PC-9 (cell line): ENCODE results near the gene EVL. TPM values are rescaled to one million over a fixed set of nuclear protein-coding genes. Genes with fewer than 3 reads are reported as not detected.
"Not testable (repeated sequence)": the region's sequence is repeated elsewhere in the genome, so short reads cannot be mapped to it uniquely, and the experiment has no call there.

Experiments used
- BruUV-seq: library from RNA; stranded (reverse); fragments of 400-500 nt; replicated peaks from 2 replicates; lab custom pipeline; 2021; lab: Mats Ljungman, UMichigan
- CTCF ChIA-PET: fragments of 300-600 bp; sonication (Branson Sonifier 250); formaldehyde crosslinking; loops from one replicate; lab custom pipeline; 2022; ENCODE audit warnings: antibody characterized with exemption; lab: Charles Lee
- POLR2A ChIA-PET: fragments of 300-600 bp; sonication (Branson Sonifier 250); formaldehyde crosslinking; loops from one replicate; lab custom pipeline; 2022; ENCODE audit warnings: antibody characterized with exemption; ENCODE audit not compliant: unreplicated experiment; lab: Charles Lee
- DNase-seq, 2 experiments: peaks; one replicate each; pipeline versions ENCODE4 v3.0.0 to v3.0.0-alpha.2; 2015 to 2022; ENCODE audit warnings: mixed read lengths in 1 of 2
- H2AFZ ChIP-seq: fragments of 200-600 bp; sonication (generic); 2 replicates; pipeline ENCODE4 v1.8.1; 2017; ENCODE audit warnings: antibody characterized with exemption
- H3F3A ChIP-seq: fragments of 200-600 bp; sonication (generic); 2 replicates; pipeline ENCODE4 v1.8.1; 2017; ENCODE audit warnings: antibody characterized with exemption, mild to moderate bottlenecking, low read depth; ENCODE audit not compliant: insufficient read depth
- H3K27ac ChIP-seq: fragments of 200-600 bp; sonication (generic); 2 replicates; pipeline ENCODE4 v1.6.1; 2016; ENCODE audit warnings: mixed run types
- H3K27me3 ChIP-seq: fragments of 200-600 bp; sonication (generic); 2 replicates; pipeline ENCODE4 v1.6.1; 2016; ENCODE audit warnings: low read depth, mixed run types; ENCODE audit not compliant: insufficient read depth
- H3K36me3 ChIP-seq: fragments of 200-600 bp; sonication (generic); 2 replicates; pipeline ENCODE4 v1.6.1; 2016; ENCODE audit warnings: low read depth, mixed run types
- H3K4me1 ChIP-seq: fragments of 200-600 bp; sonication (generic); replicated peaks from 2 replicates; pipeline ENCODE4 v1.6.1; 2016; ENCODE audit warnings: mixed run types; ENCODE audit not compliant: insufficient read depth
- H3K4me2 ChIP-seq: fragments of 200-600 bp; sonication (generic); 2 replicates; pipeline ENCODE4 v1.6.1; 2017; ENCODE audit warnings: mixed run types
- H3K4me3 ChIP-seq: fragments of 200-600 bp; sonication (generic); 2 replicates; pipeline ENCODE4 v1.6.1; 2016; ENCODE audit warnings: mixed run types
- H3K79me2 ChIP-seq: fragments of 200-600 bp; sonication (generic); 2 replicates; pipeline ENCODE4 v1.6.1; 2017; ENCODE audit warnings: low read depth, mixed run types
- H3K9me2 ChIP-seq: fragments of 200-600 bp; sonication (generic); 2 replicates; pipeline ENCODE4 v1.8.1; 2017; ENCODE audit warnings: mild to moderate bottlenecking; ENCODE audit not compliant: insufficient read depth
- H3K9me3 ChIP-seq: fragments of 200-600 bp; sonication (generic); 2 replicates; pipeline ENCODE4 v1.8.1; 2016; ENCODE audit warnings: low read depth; ENCODE audit not compliant: insufficient read depth
- H4K20me1 ChIP-seq: fragments of 200-600 bp; sonication (generic); 2 replicates; pipeline ENCODE4 v1.8.1; 2017; ENCODE audit not compliant: insufficient read depth
- EZH2 ChIP-seq: fragments of 200-600 bp; sonication (generic); IDR thresholded peaks from 2 replicates; pipeline ENCODE4 v1.8.0; 2017; ENCODE audit warnings: antibody characterized with exemption, low read depth
- intact Hi-C: fragments of 100-400 bp; cut with micrococcal nuclease; formaldehyde crosslinking; loops from one replicate; pipeline ENCODE4 v1.10.0; 2022; ENCODE audit not compliant: unreplicated experiment
- total RNA-seq: library from RNA; stranded (reverse); gene quantifications from 2 replicates; pipeline ENCODE4 v1.2.3, GENCODE V29; 2021
- TF ChIP-seq, protein P1 (sequence below): fragments of 200-600 bp; sonication (generic); conservative IDR thresholded peaks from 2 replicates; pipeline ENCODE4 v1.6.1; 2017; ENCODE audit warnings: mixed run types, antibody characterized with exemption, mild to moderate bottlenecking, moderate library complexity

The EVL gene
- total RNA-seq, 1 experiment from 2014 or later = 5.9 TPM

- Histone ChIP-seq H3K4me2 (no peak overlapping the region), H2AFZ (no peak overlapping the region), H3K4me1 (peaks cover 9% of the 10 kb centered on the region), H3K9me3 (no peaks in the 10 kb centered on the region), H3K4me3 (no peak overlapping the region), H3K27me3 (no peaks in the 10 kb centered on the region), H4K20me1 (no peaks in the 10 kb centered on the region), H3K36me3 (no peaks in the 10 kb centered on the region), H3K79me2 (no peaks in the 10 kb centered on the region), H3K9me2 (no peaks in the 10 kb centered on the region), H3K27ac (no peak overlapping the region), H3F3A (no peaks in the 10 kb centered on the region)
- TF ChIP-seq, protein P1, sequence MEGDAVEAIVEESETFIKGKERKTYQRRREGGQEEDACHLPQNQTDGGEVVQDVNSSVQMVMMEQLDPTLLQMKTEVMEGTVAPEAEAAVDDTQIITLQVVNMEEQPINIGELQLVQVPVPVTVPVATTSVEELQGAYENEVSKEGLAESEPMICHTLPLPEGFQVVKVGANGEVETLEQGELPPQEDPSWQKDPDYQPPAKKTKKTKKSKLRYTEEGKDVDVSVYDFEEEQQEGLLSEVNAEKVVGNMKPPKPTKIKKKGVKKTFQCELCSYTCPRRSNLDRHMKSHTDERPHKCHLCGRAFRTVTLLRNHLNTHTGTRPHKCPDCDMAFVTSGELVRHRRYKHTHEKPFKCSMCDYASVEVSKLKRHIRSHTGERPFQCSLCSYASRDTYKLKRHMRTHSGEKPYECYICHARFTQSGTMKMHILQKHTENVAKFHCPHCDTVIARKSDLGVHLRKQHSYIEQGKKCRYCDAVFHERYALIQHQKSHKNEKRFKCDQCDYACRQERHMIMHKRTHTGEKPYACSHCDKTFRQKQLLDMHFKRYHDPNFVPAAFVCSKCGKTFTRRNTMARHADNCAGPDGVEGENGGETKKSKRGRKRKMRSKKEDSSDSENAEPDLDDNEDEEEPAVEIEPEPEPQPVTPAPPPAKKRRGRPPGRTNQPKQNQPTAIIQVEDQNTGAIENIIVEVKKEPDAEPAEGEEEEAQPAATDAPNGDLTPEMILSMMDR = peak; percentile 80
- TF ChIP-seq EZH2 = no peak
- CTCF ChIA-PET = no interaction called here
- intact Hi-C loops = loop anchor here (2.0 kb wide), 1 partner anchor 172 kb away; no protein-coding TSS in a partner anchor
- no TSS peak for BruUV-seq
- DNase-seq = peak; percentile 12 to 45
- POLR2A ChIA-PET = interaction anchor here (0.6 kb wide), 1 partner anchor 420 kb away, joined by 8 read pairs; no protein-coding TSS in a partner anchor
Measured at GRCh38 chr14:100155049-100155621, 89.9 kb downstream of the EVL start.

DNA sequence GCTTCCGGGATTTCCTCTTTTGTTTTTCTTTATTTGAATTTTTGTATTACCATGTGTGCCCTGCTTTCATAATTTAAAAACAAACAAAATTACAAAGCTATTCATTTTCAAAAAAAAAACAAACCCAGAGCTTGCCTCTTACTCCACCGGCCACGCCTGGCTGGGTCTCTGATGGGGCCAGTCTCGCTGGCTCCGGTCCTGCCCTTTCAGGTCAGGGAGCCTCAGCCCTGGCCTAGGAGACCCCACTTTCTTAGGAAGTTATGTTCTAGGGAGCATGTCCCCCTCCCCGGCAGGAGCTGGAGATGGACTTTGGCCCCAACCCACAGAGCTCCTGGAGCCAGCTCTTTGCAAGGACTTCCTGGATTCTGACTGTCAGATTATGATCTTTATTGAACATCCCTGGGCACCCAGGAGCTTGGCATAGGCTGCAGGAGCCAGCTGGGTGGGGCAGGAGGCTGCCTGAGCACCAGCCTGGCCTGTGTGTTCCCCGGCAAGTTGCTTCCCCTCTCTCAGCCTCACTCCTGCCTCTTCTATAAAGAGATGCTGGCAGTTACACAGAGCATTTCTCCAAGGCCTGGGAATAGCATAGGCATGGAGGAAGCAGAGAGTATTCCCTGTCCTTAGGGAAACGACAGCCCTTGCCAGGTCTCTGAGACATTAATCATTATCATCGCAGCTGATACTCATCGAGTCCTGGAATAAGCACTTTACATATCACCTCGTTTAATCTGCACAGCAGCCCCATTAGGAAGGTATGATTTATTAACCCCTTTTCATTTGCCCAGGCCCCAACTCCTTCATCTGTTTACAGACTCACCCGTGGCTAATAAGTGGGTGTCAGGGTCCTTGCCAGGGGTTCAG is 90.8 kb downstream of the EVL start:
- no peak for DNase-seq
- no peaks in the 10 kb centered on the region for H3K9me3 ChIP-seq
- H3K79me2 ChIP-seq = no peaks in the 10 kb centered on the region
- H4K20me1 ChIP-seq = no peaks in the 10 kb centered on the region
- no peak overlapping the region for H2AFZ ChIP-seq
- no peaks in the 10 kb centered on the region for H3K36me3 ChIP-seq
- H3K4me2 ChIP-seq = no peak overlapping the region
- no TSS peak for BruUV-seq
- no peak overlapping the region for H3K4me3 ChIP-seq
- intact Hi-C loops = loop anchor here (2.0 kb wide), 1 partner anchor 173 kb away; no protein-coding TSS in a partner anchor
- POLR2A ChIA-PET = interaction anchor here (0.6 kb wide), 1 partner anchor 421 kb away, joined by 8 read pairs; no protein-coding TSS in a partner anchor
- H3K27ac ChIP-seq = no peak overlapping the region
- peaks cover 3% of the 10 kb centered on the region for H3K4me1 ChIP-seq
- CTCF ChIA-PET = no interaction called here
- TF ChIP-seq EZH2 = no peak
- TF ChIP-seq, protein P1 = no peak
- no peaks in the 10 kb centered on the region for H3K9me2 ChIP-seq
- no peaks in the 10 kb centered on the region for H3K27me3 ChIP-seq
- H3F3A ChIP-seq = no peaks in the 10 kb centered on the region

DNA sequence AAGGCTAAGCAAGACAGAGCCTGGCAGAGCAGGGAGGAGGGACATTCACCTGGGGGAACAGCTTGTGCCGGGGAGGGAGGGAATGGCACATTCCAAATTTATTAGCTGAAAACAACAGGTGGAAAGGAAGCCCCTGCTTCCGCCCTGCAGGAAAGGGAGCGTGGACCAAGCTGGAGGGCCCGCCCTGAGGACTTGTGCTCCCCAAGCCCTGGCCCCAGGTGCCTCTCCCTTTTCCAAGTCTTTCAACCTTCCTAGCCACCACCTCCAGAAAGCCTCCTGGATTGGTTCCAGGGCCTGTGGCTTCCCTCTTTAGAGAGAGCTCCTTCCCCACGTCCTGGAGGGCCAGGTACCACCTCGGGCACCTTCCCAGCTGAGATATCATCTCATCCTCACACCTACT is 91.6 kb downstream of the EVL start:
- ChIA-PET POLR2A (no interaction called here), CTCF (no interaction called here)
- H3K27me3 ChIP-seq = no peaks in the 10 kb centered on the region
- H3K79me2 ChIP-seq = no peaks in the 10 kb centered on the region
- H2AFZ ChIP-seq = no peak overlapping the region
- H3K4me3 ChIP-seq = no peak overlapping the region
- no peaks in the 10 kb centered on the region for H3K4me1 ChIP-seq
- no peak overlapping the region for H3K4me2 ChIP-seq
- no TSS peak for BruUV-seq
- no peaks in the 10 kb centered on the region for H3K9me3 ChIP-seq
- no peaks in the 10 kb centered on the region for H3F3A ChIP-seq
- DNase-seq = no peak
- H3K36me3 ChIP-seq = no peaks in the 10 kb centered on the region
- no peak for TF ChIP-seq EZH2
- TF ChIP-seq, protein P1 = no peak
- H3K9me2 ChIP-seq = no peaks in the 10 kb centered on the region
- no peak overlapping the region for H3K27ac ChIP-seq
- no peaks in the 10 kb centered on the region for H4K20me1 ChIP-seq
- intact Hi-C loops = no loop called here

GRCh38 chr14:100157548-100158232 is 92.5 kb downstream of the EVL start:
- CTCF ChIA-PET, DNase-seq, H3K9me3 ChIP-seq, H3K4me1 ChIP-seq, H3K4me2 ChIP-seq, H3K36me3 ChIP-seq, H3K79me2 ChIP-seq, intact Hi-C loops, H4K20me1 ChIP-seq, H2AFZ ChIP-seq, POLR2A ChIA-PET, H3K27me3 ChIP-seq, BruUV-seq, H3K27ac ChIP-seq, H3K9me2 ChIP-seq, H3K4me3 ChIP-seq, H3F3A ChIP-seq: not testable (repeated sequence)
